HG02973 (cell line): ENCODE results near the gene MAML1.

Experiments used
- ATAC-seq: cut with Tn5 transposase; IDR thresholded peaks from one replicate; pipeline ENCODE4 v1.9.1; 2021; ENCODE audit warnings: moderate library complexity; ENCODE audit not compliant: unreplicated experiment

The MAML1 gene

DNA sequence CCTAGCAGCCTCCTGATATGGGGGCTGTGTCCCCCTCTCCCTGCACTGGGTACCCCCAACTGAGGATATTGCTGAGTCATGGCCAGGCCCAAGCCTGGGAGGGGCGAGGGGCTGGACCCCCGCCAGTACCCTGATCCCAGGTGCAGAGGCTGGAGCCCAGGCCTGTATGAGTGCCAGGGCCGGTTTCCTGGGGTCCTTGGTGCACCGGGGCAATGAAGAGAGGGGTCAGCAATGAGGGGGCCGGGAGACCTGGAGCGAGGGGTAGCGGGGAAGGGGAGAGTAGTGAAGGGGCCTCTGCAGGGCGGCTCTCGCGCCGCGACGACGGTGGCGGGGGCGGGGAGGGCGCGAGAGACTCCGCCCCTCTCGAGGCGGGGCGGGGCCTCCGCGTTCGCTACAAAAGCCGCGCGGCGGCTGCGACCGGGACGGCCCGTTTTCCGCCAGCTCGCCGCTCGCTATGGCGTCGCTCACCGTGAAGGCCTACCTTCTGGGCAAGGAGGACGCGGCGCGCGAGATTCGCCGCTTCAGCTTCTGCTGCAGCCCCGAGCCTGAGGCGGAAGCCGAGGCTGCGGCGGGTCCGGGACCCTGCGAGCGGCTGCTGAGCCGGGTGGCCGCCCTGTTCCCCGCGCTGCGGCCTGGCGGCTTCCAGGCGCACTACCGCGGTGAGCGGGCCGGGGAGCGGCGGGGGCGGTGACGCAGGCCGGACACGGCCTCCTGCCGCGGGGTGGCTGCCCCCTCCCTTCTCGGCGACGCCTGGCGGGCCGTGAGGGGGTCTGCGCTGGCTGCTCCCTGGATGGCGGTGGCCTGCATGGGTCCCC lies 88.1 kb downstream of the MAML1 start, which contains the start of gene SQSTM1:
TSS of gene SQSTM1 (plus strand) at position 423 of the 815 bp plus-strand sequence. CDS start at position 455, 32 bp downstream.
- ATAC-seq: peak; percentile 35

DNA sequence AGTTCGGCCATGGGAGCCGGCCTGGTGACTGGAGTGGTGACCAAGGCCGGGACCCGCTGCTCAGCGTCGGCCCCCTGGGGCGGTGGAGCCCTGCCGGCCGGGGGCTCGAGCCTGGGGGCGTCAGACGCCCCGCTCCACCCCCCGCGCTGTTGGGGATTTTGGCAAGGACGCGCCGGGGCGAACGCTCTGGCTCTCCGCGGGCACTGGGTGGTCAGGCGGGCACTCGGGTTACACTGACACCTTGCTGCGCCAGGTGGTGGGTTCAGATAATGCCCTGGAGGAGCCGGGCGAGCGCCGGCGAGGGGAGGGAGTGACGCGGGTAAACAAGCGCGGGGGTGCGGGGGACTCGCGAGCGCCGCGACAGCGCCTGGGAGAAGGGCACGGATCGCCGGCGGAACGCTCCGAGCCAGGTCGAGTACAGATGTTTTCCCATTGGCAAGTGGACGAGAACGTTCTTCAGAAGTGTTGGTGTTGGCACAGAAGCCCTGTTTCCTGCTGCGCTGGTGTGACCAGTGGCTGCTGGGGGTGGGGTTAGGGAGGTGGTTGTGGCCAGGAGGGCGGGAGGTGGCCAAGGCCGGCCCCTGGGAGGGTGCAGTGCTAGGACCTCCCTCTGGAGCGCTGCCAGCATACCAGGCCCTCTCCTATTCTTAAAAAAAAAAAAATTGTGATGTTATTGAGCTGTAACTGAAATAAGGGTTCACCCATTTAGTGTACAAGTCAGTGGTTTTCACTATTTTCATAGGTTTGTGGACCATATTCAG lies 88.9 kb downstream of the MAML1 start:
- peak; percentile 43 for ATAC-seq

- ATAC-seq: no peak
These were observed 89.4 kb downstream of the MAML1 start for GRCh38 chr5:179822059-179822432.

GRCh38 chr5:179822444-179822990 lies 89.9 kb downstream of the MAML1 start:
- no peak for ATAC-seq

GRCh38 chr5:179823937-179824744 lies 91.5 kb downstream of the MAML1 start:
- ATAC-seq: no peak

DNA sequence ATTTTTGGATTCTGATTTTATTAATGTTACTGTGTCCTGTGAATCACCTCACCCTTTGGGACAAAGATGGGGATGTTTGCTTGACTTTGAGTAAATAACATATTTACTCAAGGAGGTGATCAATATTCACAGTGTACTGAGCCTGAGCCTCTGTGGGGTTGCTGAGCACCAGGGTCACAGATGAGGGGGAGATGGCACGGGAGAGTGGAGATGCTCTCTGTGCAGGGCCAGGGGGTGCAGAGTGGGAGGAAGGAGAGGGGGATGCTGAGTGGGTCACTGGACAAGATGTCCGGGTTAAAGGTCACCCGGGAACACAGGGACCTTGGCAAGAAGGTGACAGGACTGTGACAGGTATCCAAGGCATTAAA lies 92.1 kb downstream of the MAML1 start:
- ATAC-seq: no peak

DNA sequence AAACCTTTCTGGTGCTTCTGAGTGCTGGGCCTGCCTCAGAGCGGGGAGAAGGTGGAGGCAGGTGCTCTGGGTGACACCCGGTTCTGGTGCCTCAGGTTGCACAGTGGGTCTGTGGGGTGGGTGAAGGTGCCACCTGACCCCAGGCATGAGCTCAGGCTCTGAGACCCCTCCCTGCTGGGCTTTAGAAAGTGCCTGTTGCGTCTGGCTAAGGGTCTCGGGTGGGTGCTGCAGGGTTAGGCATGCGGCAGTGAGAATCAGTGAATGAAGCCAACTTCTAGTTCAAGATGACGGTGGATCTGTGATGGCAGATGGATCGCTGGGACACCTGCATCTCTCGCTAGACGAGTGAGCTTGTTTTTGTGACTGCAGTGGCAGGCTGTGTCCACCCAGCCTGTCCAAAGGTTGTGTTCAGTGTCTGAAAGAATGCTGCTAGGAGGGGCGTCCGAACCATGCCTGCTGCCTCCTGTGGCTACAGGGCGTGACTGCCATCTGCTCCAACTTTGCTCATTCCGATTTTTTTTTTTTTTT lies 93.1 kb downstream of the MAML1 start:
- no peak for ATAC-seq
